Karpas-422 (cell line): ENCODE data around the gene PKP3. TPM values are rescaled to one million over a fixed set of nuclear protein-coding genes. Genes with fewer than 3 reads are reported as not detected.
"Not testable (repeated sequence)": the region's sequence is repeated elsewhere in the genome, so short reads cannot be mapped to it uniquely, and the experiment has no call there.

ENCODE experiments used
- DNase-seq: peaks from one replicate; pipeline ENCODE4 v3.0.0-alpha.2; 2015
- H2AFZ ChIP-seq: fragments of 200-600 bp; sonication (generic); 2 replicates; pipeline ENCODE4 v1.6.1; 2014; ENCODE audit warnings: antibody characterized with exemption, low read length, mixed read lengths
- H3K27ac ChIP-seq: fragments of 200-600 bp; sonication (generic); 2 replicates; pipeline ENCODE4 v1.5.1; 2014; ENCODE audit warnings: mild to moderate bottlenecking, low read length, moderate library complexity
- H3K27me3 ChIP-seq: fragments of 200-600 bp; sonication (generic); 2 replicates; pipeline ENCODE4 v1.6.1; 2014; ENCODE audit warnings: low read length, mixed read lengths
- H3K36me3 ChIP-seq: fragments of 200-600 bp; sonication (generic); 2 replicates; pipeline ENCODE4 v1.6.1; 2014; ENCODE audit warnings: low read length, mixed read lengths; ENCODE audit not compliant: insufficient read depth
- H3K4me1 ChIP-seq: fragments of 200-600 bp; sonication (generic); 2 replicates; pipeline ENCODE4 v1.6.1; 2014; ENCODE audit warnings: mild to moderate bottlenecking, low read length, mixed read lengths
- H3K4me2 ChIP-seq: fragments of 200-600 bp; sonication (generic); 2 replicates; pipeline ENCODE4 v1.6.1; 2014; ENCODE audit warnings: low read length, low read depth, mild to moderate bottlenecking; ENCODE audit not compliant: poor library complexity, severe bottlenecking
- H3K4me3 ChIP-seq: fragments of 200-600 bp; sonication (generic); 2 replicates; pipeline ENCODE4 v1.5.1; 2014; ENCODE audit warnings: mild to moderate bottlenecking, antibody characterized with exemption, low read length, mixed read lengths
- H3K79me2 ChIP-seq: fragments of 200-600 bp; sonication (generic); 2 replicates; pipeline ENCODE4 v1.6.1; 2014; ENCODE audit warnings: mild to moderate bottlenecking, low read length, mixed read lengths
- H3K9ac ChIP-seq: fragments of 200-600 bp; sonication (generic); 2 replicates; pipeline ENCODE4 v1.6.0; 2014; ENCODE audit warnings: low read length
- H3K9me2 ChIP-seq: fragments of 200-600 bp; sonication (generic), shearing (Covaris generic); replicated peaks from 2 replicates; pipeline ENCODE4 v1.6.0; 2014; ENCODE audit warnings: mild to moderate bottlenecking, low read length, moderate library complexity; ENCODE audit not compliant: insufficient read depth
- H3K9me3 ChIP-seq: fragments of 300-700, 200-600 bp; sonication (generic); 2 replicates; pipeline ENCODE4 v1.6.1; 2014; ENCODE audit warnings: low read length, mixed read lengths
- H4K20me1 ChIP-seq: fragments of 200-600 bp; sonication (generic); 2 replicates; pipeline ENCODE4 v1.6.1; 2014; ENCODE audit warnings: mild to moderate bottlenecking, antibody characterized with exemption, low read length, low read depth; ENCODE audit not compliant: insufficient read depth
- total RNA-seq: library from RNA; depleted of rRNA; stranded (reverse); fragments of >200 nt; shearing (Covaris generic); gene quantifications from 2 replicates; pipeline ENCODE4 v1.2.3, GENCODE V29; 2014; ENCODE audit warnings: low replicate concordance

PKP3 gene
- total RNA-seq, 1 experiment from 2014 or later = not detected

- Histone ChIP-seq H3K4me2 (no peak overlapping the region), H3K27me3 (no peaks in the 10 kb centered on the region), H3K4me3 (no peak overlapping the region), H3K9me3 (no peaks in the 10 kb centered on the region), H3K36me3 (no peaks in the 10 kb centered on the region), H3K9ac (no peak overlapping the region), H3K27ac (no peak overlapping the region), H3K4me1 (peaks cover 6% of the 10 kb centered on the region), H4K20me1 (no peaks in the 10 kb centered on the region), H3K79me2 (no peaks in the 10 kb centered on the region), H3K9me2 (no peaks in the 10 kb centered on the region), H2AFZ (no peak overlapping the region; the same call in 1 of the 2 replicates)
- DNase-seq = no peak
Observed at GRCh38 chr11:387193-387793, 6.7 kb upstream of the PKP3 start.

GRCh38 chr11:389369-389768 lies 4.6 kb upstream of the PKP3 start:
- not testable (repeated sequence) for H3K79me2 ChIP-seq, H3K36me3 ChIP-seq, H3K9ac ChIP-seq, H3K4me1 ChIP-seq, H3K4me3 ChIP-seq, H3K9me3 ChIP-seq, H4K20me1 ChIP-seq, H3K27me3 ChIP-seq, H3K9me2 ChIP-seq, H2AFZ ChIP-seq, H3K4me2 ChIP-seq, DNase-seq, H3K27ac ChIP-seq

- no peak overlapping the region for H2AFZ ChIP-seq
- no peak for DNase-seq
- H3K27me3 ChIP-seq = no peaks in the 10 kb centered on the region
- H3K79me2 ChIP-seq = no peaks in the 10 kb centered on the region
- H3K4me3 ChIP-seq = no peak overlapping the region
- no peak overlapping the region for H3K27ac ChIP-seq
- H3K9me3 ChIP-seq = no peaks in the 10 kb centered on the region
- no peaks in the 10 kb centered on the region for H4K20me1 ChIP-seq
- H3K36me3 ChIP-seq = no peaks in the 10 kb centered on the region
- no peaks in the 10 kb centered on the region for H3K9me2 ChIP-seq
- H3K4me1 ChIP-seq = peaks cover 6% of the 10 kb centered on the region
- no peak overlapping the region for H3K9ac ChIP-seq
- no peak overlapping the region for H3K4me2 ChIP-seq
Observed at GRCh38 chr11:390175-390574, 3.8 kb upstream of the PKP3 start.

- Histone ChIP-seq H3K4me2 (no peak overlapping the region), H3K36me3 (no peaks in the 10 kb centered on the region), H3K79me2 (no peaks in the 10 kb centered on the region), H3K9me2 (no peaks in the 10 kb centered on the region), H3K4me3 (no peak overlapping the region), H3K27me3 (no peaks in the 10 kb centered on the region), H3K4me1 (peaks cover 6% of the 10 kb centered on the region), H3K9me3 (no peaks in the 10 kb centered on the region), H4K20me1 (no peaks in the 10 kb centered on the region), H3K9ac (no peak overlapping the region), H2AFZ (no peak overlapping the region), H3K27ac (no peak overlapping the region)
- no peak for DNase-seq
Observed at GRCh38 chr11:391117-392017, 2.6 kb upstream of the PKP3 start.

- Histone ChIP-seq H3K4me1 (peaks cover 8% of the 10 kb centered on the region), H3K27me3 (no peaks in the 10 kb centered on the region), H3K27ac (no peak overlapping the region), H3K4me2 (no peak overlapping the region), H3K9ac (no peak overlapping the region), H3K9me3 (no peaks in the 10 kb centered on the region), H3K4me3 (no peak overlapping the region), H3K79me2 (no peaks in the 10 kb centered on the region), H3K36me3 (no peaks in the 10 kb centered on the region), H3K9me2 (no peaks in the 10 kb centered on the region), H4K20me1 (no peaks in the 10 kb centered on the region), H2AFZ (no peak overlapping the region)
- DNase-seq = no peak
Observed at GRCh38 chr11:392102-392777, 1.8 kb upstream of the PKP3 start.

GRCh38 chr11:393219-394033 lies 583 bp upstream of the PKP3 start:
- no peaks in the 10 kb centered on the region for H4K20me1 ChIP-seq
- no peak overlapping the region for H3K9ac ChIP-seq
- H3K9me3 ChIP-seq = no peaks in the 10 kb centered on the region
- H3K36me3 ChIP-seq = no peaks in the 10 kb centered on the region
- no peak overlapping the region for H2AFZ ChIP-seq
- H3K27me3 ChIP-seq = no peaks in the 10 kb centered on the region
- no peaks in the 10 kb centered on the region for H3K79me2 ChIP-seq
- no peak overlapping the region for H3K4me3 ChIP-seq
- H3K9me2 ChIP-seq = no peaks in the 10 kb centered on the region
- H3K4me1 ChIP-seq = peaks cover 4% of the 10 kb centered on the region; the same call in 1 of the 2 replicates
- no peak for DNase-seq
- H3K27ac ChIP-seq = no peak overlapping the region
- no peak overlapping the region for H3K4me2 ChIP-seq

- Histone ChIP-seq H3K4me1 (peaks cover 4% of the 10 kb centered on the region; the same call in 1 of the 2 replicates), H4K20me1 (no peaks in the 10 kb centered on the region), H3K9me3 (peaks cover 1% of the 10 kb centered on the region; the same call in 1 of the 2 replicates), H3K79me2 (no peaks in the 10 kb centered on the region), H3K27ac (no peak overlapping the region), H3K27me3 (no peaks in the 10 kb centered on the region), H3K9me2 (no peaks in the 10 kb centered on the region), H3K4me3 (no peak overlapping the region), H3K9ac (no peak overlapping the region), H3K36me3 (no peaks in the 10 kb centered on the region), H3K4me2 (no peak overlapping the region), H2AFZ (no peak overlapping the region)
- no peak for DNase-seq
Observed at GRCh38 chr11:394858-395655, 1.0 kb downstream of the PKP3 start.
